Middle frontal gyrus (tissue), 1 donor: ENCODE measurements around the gene TMEM187.

Experiments
- DNase-seq: peaks from one replicate; pipeline ENCODE4 v3.0.0-alpha.2; 2015; ENCODE audit warnings: low spot score; ENCODE audit errors: extremely low spot score

Gene TMEM187

GRCh38 chrX:153954558-153955227 lies 17.9 kb upstream of the TMEM187 start:
- DNase-seq: no peak

DNA sequence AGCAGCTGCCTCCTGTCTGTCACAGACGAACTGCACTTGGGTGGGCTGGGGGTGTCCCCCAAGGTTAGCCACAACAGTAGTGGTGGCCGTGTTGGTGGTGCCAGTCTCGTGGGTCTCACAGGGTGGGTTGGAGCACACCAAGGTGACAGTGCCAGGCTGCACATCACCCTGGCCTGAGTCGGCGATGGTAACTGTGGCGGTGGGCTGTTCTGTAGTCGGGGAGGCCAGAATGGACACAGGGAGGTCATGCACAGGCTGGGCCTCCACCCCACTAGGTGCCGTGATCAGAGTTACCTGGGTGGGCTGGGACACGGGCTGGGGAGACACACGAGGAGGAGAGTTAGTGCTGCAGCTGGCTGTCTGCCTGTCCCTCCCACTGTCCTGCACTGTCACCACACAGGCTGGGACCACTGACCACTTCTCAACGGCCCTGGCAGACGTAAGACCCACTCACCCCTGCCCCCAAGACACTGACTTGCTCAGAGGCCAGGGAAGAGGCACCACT lies 17.3 kb upstream of the TMEM187 start:
- no peak for DNase-seq

GRCh38 chrX:153956044-153956907 lies 16.3 kb upstream of the TMEM187 start:
- no peak for DNase-seq

GRCh38 chrX:153957224-153957623 lies 15.3 kb upstream of the TMEM187 start:
- DNase-seq: no peak

- no peak for DNase-seq
Measured at GRCh38 chrX:153958605-153959004, 13.9 kb upstream of the TMEM187 start.

DNA sequence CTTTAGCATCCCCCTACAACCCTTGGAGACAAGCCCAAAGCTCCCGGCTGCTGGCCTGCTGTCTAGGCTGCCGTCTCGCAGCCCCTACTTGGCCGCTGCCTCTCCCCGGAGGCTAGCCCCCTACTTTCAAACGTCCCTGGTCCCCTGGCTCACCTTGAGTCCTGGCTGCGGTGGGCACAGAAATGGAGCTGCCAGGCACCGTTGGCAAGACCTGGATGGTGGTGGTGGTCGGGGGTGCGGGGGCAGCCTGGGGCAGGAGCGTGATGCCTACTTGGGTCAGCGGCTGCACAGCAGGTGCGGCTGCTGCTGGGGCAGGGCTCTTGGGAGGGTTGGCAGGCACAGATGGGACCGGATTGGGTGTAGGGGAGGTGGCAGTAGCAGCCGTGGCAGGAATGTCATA lies 12.9 kb upstream of the TMEM187 start:
- no peak for DNase-seq

DNA sequence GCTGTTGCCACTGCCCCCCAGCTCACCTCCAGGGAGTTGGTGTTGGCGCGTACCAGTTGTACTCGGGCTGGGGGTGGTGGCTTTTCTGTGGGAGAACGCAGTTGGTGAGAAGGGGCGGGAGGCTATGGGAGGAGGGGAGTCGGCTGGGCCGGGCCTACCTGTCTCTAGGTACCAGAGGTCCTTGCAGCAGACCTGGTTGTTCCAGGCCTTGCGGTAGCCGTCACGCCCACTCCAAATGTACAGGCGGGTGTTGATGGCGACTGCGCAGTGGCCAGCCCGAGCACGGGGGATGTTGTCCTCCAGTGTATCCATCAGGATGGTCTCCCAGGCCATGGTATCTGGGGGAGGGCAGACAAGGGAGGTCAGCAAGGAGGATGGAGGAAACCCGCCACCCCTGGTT lies 12.5 kb upstream of the TMEM187 start:
- no peak for DNase-seq

DNA sequence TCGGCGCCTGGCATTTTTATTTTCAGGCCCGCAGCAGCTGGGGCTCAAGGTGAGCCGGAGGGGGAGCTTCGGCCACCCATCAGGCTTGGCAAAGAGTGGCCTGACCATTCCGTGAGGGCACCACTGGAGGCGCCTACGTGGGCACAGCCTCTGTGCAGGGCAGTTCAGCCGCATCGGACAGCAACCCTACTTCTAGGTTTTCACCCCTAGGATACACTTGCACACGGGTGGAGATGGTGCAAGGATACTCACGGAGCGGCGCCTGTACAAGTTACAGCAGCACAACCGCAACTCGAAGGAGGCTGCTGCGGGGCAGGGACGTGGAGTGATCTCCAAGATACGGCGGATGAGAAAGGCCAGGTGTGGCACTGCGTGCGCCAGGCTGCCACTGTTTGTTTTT lies 11.8 kb upstream of the TMEM187 start:
- DNase-seq: no peak

DNA sequence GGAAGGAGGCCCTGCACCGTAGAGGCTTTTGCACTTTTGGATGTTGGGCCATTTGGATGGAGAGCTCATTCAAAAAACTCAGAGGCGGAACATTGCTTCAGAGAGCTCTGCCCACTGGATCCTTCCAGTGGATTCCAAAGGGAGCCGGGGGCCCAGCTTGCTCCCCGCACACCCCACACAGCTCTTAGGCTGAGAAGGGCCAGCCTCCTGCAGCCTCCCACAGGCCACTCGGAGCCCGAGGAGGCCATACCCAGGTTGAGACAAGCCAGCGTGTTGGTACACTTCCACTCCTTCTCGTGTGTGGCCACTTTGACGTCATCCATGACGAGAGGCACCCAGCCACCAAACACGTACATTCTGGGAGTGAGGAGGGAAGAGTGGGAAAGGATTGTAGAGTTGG lies 11.3 kb upstream of the TMEM187 start:
- no peak for DNase-seq

- no peak for DNase-seq
Measured at GRCh38 chrX:153963546-153963945, 9.0 kb upstream of the TMEM187 start.

DNA sequence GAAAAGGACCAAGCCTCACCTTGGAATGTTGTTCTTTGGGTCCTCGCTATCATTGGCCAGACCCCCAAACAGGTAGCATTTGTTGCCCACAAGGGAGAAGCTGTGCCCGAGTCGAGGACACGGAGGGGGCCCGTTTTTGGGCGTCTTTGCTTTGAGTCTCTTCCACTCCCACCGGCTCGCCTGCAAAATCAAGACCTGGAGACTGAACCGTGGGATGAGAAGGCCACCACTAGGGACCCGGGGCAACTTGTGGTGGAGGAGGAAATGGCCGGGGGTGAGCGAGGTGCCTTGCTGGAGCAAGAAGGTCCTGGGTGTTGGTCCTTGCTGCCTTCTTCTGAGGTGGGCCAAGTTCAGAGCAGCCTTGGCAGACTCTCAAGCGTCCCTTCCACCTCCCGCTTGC lies 8.4 kb upstream of the TMEM187 start:
- no peak for DNase-seq

DNA sequence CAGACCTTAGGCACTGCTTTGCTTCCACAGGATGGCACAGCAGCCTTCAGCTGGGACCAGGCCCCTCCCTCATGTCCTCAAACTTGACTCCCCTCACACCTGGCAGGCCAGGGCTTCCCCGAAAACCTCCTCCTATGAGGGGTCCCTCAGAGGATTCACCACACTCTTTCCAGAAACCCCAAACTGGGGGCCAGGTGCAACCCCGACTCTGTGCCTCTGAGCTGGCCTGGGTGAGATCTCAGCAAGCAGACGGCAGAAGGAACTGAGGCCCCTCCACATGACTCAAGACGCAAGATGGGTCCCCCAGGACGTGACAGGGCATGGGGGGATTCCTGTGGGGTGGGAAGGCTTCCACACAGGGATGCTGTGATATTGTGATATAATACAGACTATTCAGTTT lies 7.1 kb upstream of the TMEM187 start:
- no peak for DNase-seq

GRCh38 chrX:153966283-153966688 lies 6.3 kb upstream of the TMEM187 start:
- no peak for DNase-seq

GRCh38 chrX:153966841-153967535 lies 5.6 kb upstream of the TMEM187 start:
- DNase-seq: no peak

GRCh38 chrX:153967536-153968224 lies 4.9 kb upstream of the TMEM187 start:
- no peak for DNase-seq

- no peak for DNase-seq
Measured at GRCh38 chrX:153968255-153968654, 4.3 kb upstream of the TMEM187 start.

DNA sequence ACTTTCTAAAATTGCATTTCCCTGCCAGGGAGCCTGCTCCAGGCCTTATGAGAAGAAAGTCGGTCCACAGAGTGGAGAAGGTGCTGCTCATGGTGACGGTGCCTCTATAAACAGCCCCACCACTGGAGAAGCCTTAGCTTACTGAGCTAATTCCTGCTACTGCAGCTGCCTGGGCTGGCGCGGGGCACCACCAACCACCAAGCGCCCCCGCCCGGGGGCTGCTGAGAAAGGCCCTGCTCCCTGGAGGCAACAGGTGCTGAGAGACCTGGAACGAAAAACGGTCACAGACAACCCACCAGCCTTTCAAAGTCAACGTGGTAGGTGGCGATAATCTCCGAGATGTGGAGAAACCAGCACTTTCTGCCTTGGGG lies 3.8 kb upstream of the TMEM187 start:
- DNase-seq: no peak

DNA sequence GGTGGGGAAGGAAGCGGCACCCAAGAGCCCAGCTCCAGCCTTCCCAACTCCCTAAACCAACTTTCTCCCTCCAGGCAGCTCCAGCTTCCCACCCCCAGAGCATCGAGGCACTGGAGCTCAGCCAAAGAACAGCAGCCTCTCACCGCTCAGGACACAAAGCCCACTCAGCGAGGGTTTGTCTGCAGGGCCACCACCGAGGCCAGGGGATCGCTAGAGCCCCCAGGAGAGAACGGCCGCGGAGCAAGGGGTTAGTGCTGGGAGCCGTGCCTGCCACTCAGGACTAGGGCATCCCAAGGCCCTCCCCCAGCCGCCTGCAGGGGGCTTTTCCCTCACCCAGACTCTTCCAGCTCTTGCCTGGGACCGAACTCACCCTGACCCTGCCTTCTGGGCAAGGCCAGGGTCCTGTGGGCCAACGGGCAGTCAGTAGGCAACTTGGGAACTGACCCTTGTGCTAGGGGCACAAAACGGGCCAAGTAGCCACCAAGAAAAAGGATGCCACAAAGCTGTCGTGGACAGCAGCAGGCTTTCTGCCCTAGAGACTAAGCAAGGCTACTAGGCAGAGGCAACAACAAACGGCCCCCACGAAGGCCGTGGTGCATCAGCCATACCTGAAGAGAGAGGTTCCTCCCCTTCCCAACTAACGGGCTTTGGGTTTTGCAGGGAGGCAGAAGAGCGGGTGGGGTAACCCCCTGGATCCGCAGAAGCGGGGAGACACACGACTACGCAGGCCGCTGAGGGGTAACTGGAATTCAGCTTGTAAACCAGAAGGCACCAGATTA lies 3.2 kb upstream of the TMEM187 start:
- DNase-seq: no peak

DNA sequence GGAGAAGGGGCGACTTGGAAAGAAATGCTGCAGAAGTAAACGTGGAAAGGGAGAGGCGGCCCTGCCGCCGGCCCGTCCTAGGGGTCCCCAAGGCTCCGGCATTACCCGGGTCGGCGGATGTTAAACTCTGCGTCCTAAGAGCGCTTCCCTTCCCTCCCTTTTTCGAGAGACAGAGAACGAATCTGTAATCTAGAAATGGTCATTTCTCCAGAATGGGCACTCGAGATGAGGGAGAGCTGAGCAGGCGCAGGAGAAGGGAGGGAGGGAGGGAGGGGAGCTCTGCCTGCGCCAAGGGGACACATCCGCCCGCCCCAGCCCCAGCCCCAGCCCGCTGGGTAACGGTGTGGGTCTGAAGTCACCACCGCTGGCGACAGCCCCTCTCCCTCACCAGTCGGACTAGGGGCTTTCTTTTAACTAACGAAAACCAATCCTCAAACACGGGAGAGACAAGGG lies 2.6 kb upstream of the TMEM187 start:
- DNase-seq: peak; percentile 13

GRCh38 chrX:153970357-153971123 lies 2.0 kb upstream of the TMEM187 start:
- DNase-seq: no peak
